ENCODE measurements around the gene PIP5KL1. TPM values are rescaled to one million over a fixed set of nuclear protein-coding genes. Genes with fewer than 3 reads are reported as not detected.

Gene PIP5KL1
- total RNA-seq, 2 donors from 2014 or later = 0.20 TPM; not detected in 1

DNA sequence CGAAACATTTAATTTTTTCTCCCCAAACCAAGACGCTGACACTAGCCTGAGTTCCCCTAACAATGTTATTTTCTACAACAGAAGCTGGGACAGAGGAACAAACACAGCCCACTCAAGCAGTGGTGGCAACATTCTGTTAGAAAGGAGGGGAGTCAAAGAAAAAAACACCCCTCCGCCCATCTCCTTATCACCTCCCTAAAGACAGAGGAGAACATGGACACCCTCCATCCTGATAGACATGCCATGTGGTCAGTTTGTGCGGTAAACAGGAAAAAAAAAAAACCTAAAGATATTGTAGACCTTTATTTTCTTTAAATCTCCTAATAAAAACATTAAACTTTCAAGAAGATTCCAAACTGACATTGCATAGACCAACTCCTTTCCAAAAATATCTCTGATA is 10.0 kb upstream of the PIP5KL1 start:
- Histone ChIP-seq H3K36me3 (peaks cover 20% of the 10 kb centered on the region), H3K27me3 (no peaks in the 10 kb centered on the region), H3K4me3 (no peak overlapping the region), H3K4me1 (peaks cover 0 to 40% of the 10 kb centered on the region in 2 donors), H3K27ac (no peak overlapping the region), H3K9me3 (no peaks in the 10 kb centered on the region)
- TF ChIP-seq, protein P1, sequence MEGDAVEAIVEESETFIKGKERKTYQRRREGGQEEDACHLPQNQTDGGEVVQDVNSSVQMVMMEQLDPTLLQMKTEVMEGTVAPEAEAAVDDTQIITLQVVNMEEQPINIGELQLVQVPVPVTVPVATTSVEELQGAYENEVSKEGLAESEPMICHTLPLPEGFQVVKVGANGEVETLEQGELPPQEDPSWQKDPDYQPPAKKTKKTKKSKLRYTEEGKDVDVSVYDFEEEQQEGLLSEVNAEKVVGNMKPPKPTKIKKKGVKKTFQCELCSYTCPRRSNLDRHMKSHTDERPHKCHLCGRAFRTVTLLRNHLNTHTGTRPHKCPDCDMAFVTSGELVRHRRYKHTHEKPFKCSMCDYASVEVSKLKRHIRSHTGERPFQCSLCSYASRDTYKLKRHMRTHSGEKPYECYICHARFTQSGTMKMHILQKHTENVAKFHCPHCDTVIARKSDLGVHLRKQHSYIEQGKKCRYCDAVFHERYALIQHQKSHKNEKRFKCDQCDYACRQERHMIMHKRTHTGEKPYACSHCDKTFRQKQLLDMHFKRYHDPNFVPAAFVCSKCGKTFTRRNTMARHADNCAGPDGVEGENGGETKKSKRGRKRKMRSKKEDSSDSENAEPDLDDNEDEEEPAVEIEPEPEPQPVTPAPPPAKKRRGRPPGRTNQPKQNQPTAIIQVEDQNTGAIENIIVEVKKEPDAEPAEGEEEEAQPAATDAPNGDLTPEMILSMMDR (IDR thresholded peaks at IDR 0.05) = no peak
- no peak for DNase-seq (ENCODE audit: low spot score)

DNA sequence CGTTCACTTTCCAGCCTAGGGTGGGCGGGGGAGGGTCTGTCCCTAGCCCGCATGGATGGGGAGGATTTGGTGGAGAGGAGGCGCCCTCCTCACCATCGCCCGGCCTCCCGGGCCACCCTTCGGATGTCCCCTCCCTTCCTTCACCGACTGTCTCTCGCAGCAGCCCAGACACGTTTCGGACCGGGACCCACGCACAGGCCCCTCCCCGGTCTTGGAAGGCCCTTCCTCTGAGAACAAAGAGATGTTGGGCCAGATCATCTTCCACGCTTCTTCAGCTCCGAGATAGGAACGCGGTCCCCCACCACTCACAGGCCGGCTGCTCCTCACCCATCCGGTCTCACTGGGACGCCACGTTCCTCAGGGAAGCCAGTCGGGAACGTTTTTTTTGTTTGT is 7.7 kb upstream of the PIP5KL1 start:
- Histone ChIP-seq H3K4me1 (peaks cover 0 to 45% of the 10 kb centered on the region in 2 donors), H3K36me3 (peaks cover 4% of the 10 kb centered on the region)

DNA sequence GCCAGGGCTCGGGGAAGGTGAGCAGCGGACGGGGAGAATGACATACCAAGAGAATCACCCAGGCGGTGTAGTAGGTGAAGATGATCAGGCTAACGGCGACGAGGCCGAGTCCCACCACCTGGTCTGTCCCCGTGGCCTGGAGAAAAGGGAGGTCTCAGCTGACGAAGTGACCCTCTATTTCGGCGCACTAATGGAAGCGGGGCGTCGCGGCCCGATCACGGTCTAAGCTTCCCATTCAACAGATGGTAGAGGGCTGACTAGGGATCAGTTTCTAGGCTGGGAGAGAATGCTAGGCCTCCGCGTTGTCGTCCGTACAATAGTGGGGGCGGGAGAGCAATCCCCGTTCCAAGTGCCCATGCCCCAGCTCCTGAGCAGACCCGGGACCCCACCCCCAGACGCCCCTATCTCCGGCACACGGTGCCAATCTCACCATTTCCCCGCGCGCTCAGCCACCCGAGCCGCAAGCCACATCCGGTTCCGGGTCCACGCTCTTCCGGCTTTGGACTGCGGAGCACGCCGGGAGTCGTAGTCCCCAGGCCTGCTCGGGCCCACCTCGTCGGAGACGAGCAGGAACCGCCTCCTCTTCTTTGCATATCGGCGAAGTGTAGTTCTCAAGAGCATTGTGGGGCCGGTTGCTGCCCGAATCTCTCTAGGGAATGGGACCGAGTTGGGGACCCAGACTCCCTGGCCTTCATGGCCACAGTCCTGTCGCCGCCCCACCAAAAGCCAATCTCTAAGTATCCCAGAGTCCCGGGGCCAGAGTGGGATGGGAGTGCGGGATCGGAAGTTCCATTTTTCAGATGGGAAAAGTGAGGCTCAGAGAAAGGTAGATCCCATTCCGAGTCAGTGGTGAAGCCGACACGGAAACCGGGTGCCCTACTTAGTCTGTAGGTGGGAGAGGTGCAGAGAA is 7.1 kb upstream of the PIP5KL1 start, which contains the start of gene DPM2:
Gene DPM2 (minus strand): TSS at position 467 of the 910 bp plus-strand sequence. CDS start 34 bp downstream, at position 433.
- H3K9me3 ChIP-seq = no peaks in the 10 kb centered on the region
- DNase-seq (ENCODE audit: low spot score) = peak; percentile 78
- H3K36me3 ChIP-seq = peaks cover 4% of the 10 kb centered on the region
- TF ChIP-seq, protein P1 (IDR thresholded peaks at IDR 0.05) = no peak
- H3K4me3 ChIP-seq = peak within 1 kb of the TSS; percentile 63 to 83
- H3K27me3 ChIP-seq = no peaks in the 10 kb centered on the region
- H3K4me1 ChIP-seq = peaks cover 0 to 40% of the 10 kb centered on the region in 2 donors
- H3K27ac ChIP-seq = peak within 1 kb of the TSS; percentile 67 to 75

More for the DNA sequence above, 7.7 kb upstream of the PIP5KL1 start:
- DNase-seq (ENCODE audit: low spot score) = no peak
- H3K9me3 ChIP-seq = no peaks in the 10 kb centered on the region
- H3K4me3 ChIP-seq = peak overlapping the region; percentile 63 to 83
- TF ChIP-seq, protein P1 (IDR thresholded peaks at IDR 0.05) = no peak
- peak overlapping the region; percentile 67 to 75 for H3K27ac ChIP-seq
- H3K27me3 ChIP-seq = no peaks in the 10 kb centered on the region

DNA sequence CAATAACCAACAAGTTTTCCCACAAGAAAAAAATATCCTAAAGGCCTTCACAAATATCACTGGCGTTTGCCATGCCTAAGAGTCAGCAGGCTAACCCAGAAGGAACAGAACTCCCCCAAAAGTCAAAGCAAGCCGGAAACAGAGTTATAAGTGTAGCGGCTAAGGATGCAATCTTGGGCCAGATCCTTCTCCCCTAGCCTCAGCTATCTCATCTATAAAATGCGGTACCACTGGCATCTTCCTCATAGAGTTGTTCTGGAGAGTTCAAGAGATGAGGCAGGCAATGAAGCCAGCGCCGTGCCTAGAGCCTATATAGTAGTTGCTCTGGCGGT is 6.4 kb upstream of the PIP5KL1 start:
- TF ChIP-seq, protein P1 (IDR thresholded peaks at IDR 0.05) = no peak
- Histone ChIP-seq H3K4me3 (peak overlapping the region; percentile 63 to 83), H3K36me3 (peaks cover 1% of the 10 kb centered on the region), H3K4me1 (peaks cover 0 to 35% of the 10 kb centered on the region in 2 donors), H3K27ac (peak overlapping the region in 1 of 2 donors; percentile 75), H3K9me3 (no peaks in the 10 kb centered on the region), H3K27me3 (no peaks in the 10 kb centered on the region)
- DNase-seq (ENCODE audit: low spot score) = no peak

DNA sequence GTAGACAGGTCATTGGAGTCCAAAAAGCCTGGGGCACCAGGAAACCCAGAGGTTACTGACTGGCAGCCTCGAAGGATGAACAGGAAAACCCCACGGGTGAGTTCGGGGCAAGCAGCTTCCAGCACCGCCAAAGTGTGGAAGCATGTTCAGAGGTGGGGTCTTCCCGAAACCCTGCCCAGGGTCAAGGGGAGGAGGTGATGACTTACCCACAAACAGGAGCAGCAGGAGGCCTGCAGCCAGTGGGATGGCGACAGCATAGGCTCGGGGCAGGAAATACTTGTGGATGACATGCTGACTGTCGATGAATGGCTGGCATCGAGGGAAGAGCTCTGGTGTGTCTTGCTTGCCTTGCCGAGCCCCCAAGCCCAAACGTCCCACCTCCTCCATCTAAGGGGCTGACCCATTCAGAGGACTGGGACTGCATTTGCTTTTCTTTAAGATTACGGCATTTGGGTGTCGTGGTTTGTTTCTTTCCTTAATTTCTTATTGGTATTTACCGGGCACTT is 5.8 kb upstream of the PIP5KL1 start:
- H3K9me3 ChIP-seq = no peaks in the 10 kb centered on the region
- no peak for DNase-seq (ENCODE audit: low spot score)
- H3K4me3 ChIP-seq = peak overlapping the region in 1 of 2 donors; percentile 83
- TF ChIP-seq, protein P1 (IDR thresholded peaks at IDR 0.05) = no peak
- no peak overlapping the region for H3K27ac ChIP-seq
- H3K27me3 ChIP-seq = no peaks in the 10 kb centered on the region
- peaks cover 0 to 39% of the 10 kb centered on the region in 2 donors for H3K4me1 ChIP-seq
- no peaks in the 10 kb centered on the region for H3K36me3 ChIP-seq
